ENCODE results near the gene MAPRE2.
A peak's percentile ranks its signal among the peaks of the same experiment; 100 is the strongest.

Gene MAPRE2

DNA sequence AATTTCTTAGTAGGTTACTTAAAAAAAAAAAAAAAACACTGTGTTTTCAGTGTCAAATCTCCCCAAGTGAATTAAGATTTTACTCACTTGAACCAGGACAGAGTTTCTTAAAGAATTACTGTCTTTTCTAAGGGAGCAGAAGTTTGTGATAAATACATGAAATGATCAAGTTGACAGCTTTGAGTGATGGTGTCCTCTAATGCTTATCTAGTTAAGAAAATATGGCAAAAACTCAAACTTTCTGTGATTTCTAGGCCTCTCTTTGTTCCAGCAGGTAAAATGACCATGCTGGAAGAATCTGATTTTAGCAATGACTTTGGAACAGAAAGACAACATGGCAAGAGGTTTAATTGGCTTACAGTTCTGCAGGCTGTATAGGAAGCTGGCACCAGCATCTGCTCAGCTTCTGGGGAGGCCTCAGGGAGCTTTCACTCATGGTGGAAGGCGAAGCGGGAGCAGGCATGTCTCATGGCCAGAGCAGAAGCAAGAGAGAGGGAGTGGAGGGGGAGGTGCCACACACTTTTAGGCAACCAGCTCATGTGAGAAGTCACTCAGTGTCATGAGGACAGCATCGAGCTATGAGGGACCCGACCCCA lies 6.6 kb downstream of the MAPRE2 start:
- Histone ChIP-seq H4K20me1 (ENCODE audit: insufficient read depth, low read length) (no peaks in the 10 kb centered on the region), H2AFZ (ENCODE audit: low read length) (no peak overlapping the region), H3K9me3 (replicated peaks; ENCODE audit: insufficient read depth, low read length) (no peaks in the 10 kb centered on the region), H3K4me2 (ENCODE audit: low read depth, low read length) (no peak overlapping the region), H3K9ac (ENCODE audit: low read length) (no peak overlapping the region), H3K4me3 (ENCODE audit: low read length) (no peak overlapping the region), H3K9me2 (replicated peaks; ENCODE audit: insufficient read depth, low read length) (no peaks in the 10 kb centered on the region), H3K27me3 (replicated peaks; ENCODE audit: insufficient read depth, low read length) (no peaks in the 10 kb centered on the region), H3F3A (ENCODE audit: insufficient read depth, low read length) (peaks cover 3% of the 10 kb centered on the region; the same call in 1 of the 2 replicates), H3K27ac (ENCODE audit: low read length) (no peak overlapping the region), H3K79me2 (ENCODE audit: low read length) (peaks cover 55% of the 10 kb centered on the region), H3K36me3 (replicated peaks; ENCODE audit: insufficient read depth, low read length) (no peaks in the 10 kb centered on the region), H3K4me1 (ENCODE audit: low read length) (peaks cover 22% of the 10 kb centered on the region)
- no peak for DNase-seq
- TF ChIP-seq EZH2 (optimal IDR thresholded peaks at IDR 0.05; ENCODE audit: low read depth, low read length) (no peak), EZH2phosphoT487 (IDR thresholded peaks at IDR 0.05; ENCODE audit: low read length) (no peak)
- TF ChIP-seq, protein P1, sequence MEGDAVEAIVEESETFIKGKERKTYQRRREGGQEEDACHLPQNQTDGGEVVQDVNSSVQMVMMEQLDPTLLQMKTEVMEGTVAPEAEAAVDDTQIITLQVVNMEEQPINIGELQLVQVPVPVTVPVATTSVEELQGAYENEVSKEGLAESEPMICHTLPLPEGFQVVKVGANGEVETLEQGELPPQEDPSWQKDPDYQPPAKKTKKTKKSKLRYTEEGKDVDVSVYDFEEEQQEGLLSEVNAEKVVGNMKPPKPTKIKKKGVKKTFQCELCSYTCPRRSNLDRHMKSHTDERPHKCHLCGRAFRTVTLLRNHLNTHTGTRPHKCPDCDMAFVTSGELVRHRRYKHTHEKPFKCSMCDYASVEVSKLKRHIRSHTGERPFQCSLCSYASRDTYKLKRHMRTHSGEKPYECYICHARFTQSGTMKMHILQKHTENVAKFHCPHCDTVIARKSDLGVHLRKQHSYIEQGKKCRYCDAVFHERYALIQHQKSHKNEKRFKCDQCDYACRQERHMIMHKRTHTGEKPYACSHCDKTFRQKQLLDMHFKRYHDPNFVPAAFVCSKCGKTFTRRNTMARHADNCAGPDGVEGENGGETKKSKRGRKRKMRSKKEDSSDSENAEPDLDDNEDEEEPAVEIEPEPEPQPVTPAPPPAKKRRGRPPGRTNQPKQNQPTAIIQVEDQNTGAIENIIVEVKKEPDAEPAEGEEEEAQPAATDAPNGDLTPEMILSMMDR (IDR thresholded peaks at IDR 0.05; ENCODE audit: low read length): no peak

DNA sequence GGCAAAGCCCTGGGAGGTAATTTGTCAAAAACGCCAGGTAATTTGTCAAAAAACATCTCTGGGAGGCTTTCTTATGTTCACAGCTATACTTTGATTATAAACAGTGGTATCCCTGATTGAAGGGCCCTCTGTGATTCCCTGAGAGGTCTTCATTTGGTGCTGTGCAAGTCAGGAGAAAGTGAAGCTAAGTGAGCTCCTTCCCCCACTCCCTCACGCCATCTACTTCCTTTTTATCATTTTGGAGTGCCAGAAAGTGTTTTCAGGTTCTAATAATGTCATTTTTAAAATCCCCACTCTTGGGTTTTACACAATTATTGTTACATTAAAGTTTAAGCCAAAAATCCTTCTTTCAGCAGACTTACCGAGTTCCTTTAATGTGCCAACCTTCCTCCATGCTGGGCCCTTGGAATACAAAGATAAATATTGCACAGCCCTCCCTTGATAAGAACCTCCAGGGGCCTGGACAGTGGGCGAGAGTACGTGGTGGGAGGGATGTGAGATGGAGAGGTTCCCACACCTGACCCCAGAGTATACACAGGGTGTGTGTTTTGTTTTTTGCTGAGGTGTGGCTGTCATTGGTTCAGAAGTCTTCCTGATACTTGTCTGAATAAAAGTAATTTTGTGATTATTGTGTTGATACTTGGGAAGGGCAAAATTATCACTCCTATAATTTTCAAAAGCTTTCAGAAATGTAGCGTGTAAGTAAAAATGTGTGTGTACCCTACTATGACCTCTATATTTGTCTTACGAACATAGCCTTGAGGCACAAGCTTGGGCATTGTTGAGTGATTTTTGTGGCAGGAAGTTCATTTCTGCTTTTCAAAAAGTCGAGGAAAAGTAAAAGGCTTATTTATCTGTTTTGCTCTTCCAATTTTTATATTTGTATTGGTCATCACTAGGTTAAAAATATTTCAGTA lies 8.2 kb downstream of the MAPRE2 start:
- Histone ChIP-seq H3K36me3 (replicated peaks; ENCODE audit: insufficient read depth, low read length) (no peaks in the 10 kb centered on the region), H3K4me3 (ENCODE audit: low read length) (no peak overlapping the region), H2AFZ (ENCODE audit: low read length) (no peak overlapping the region), H3K9me2 (replicated peaks; ENCODE audit: insufficient read depth, low read length) (no peaks in the 10 kb centered on the region), H3K4me1 (ENCODE audit: low read length) (peaks cover 16% of the 10 kb centered on the region), H3K27me3 (replicated peaks; ENCODE audit: insufficient read depth, low read length) (no peaks in the 10 kb centered on the region), H3K79me2 (ENCODE audit: low read length) (peaks cover 47% of the 10 kb centered on the region), H3F3A (ENCODE audit: insufficient read depth, low read length) (no peaks in the 10 kb centered on the region), H3K27ac (ENCODE audit: low read length) (no peak overlapping the region), H3K9me3 (replicated peaks; ENCODE audit: insufficient read depth, low read length) (no peaks in the 10 kb centered on the region), H4K20me1 (ENCODE audit: insufficient read depth, low read length) (no peaks in the 10 kb centered on the region), H3K9ac (ENCODE audit: low read length) (no peak overlapping the region), H3K4me2 (ENCODE audit: low read depth, low read length) (peak overlapping the region; percentile 26; the same call in 1 of the 2 replicates)
- TF ChIP-seq, protein P1 (IDR thresholded peaks at IDR 0.05; ENCODE audit: low read length): no peak
- no peak for TF ChIP-seq EZH2phosphoT487 (IDR thresholded peaks at IDR 0.05; ENCODE audit: low read length)
- no peak for TF ChIP-seq EZH2 (optimal IDR thresholded peaks at IDR 0.05; ENCODE audit: low read depth, low read length)
- no peak for DNase-seq

DNA sequence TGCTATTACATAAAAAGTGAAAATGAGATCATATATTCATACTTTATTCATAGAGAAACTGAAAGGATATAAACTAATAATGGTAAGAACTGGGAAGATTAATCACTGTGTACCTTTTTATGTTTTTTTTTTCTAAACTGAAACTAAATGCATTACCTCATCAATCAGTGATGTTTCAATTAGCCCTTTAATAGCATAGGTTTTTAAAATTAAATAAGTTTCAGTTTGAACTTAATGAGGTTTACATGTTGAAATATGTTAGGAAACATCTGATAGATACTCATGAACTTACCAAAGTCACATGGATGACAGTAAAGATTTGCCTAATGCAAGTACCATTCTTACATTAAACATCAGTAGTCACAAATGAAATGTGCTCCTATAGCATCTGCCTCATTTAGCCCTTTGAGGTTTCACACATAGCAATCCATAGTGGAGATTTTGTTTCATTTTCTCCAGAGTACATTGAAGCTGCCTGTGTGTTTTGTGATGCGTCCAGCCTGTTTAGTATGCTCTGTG lies 8.9 kb downstream of the MAPRE2 start:
- Histone ChIP-seq H3K9me3 (replicated peaks; ENCODE audit: insufficient read depth, low read length) (no peaks in the 10 kb centered on the region), H3K9me2 (replicated peaks; ENCODE audit: insufficient read depth, low read length) (no peaks in the 10 kb centered on the region), H3K27me3 (replicated peaks; ENCODE audit: insufficient read depth, low read length) (no peaks in the 10 kb centered on the region), H4K20me1 (ENCODE audit: insufficient read depth, low read length) (no peaks in the 10 kb centered on the region), H3K27ac (ENCODE audit: low read length) (no peak overlapping the region), H3K36me3 (replicated peaks; ENCODE audit: insufficient read depth, low read length) (no peaks in the 10 kb centered on the region), H3K4me1 (ENCODE audit: low read length) (peaks cover 16% of the 10 kb centered on the region), H3K79me2 (ENCODE audit: low read length) (peaks cover 43% of the 10 kb centered on the region), H2AFZ (ENCODE audit: low read length) (no peak overlapping the region), H3K4me3 (ENCODE audit: low read length) (no peak overlapping the region), H3F3A (ENCODE audit: insufficient read depth, low read length) (no peaks in the 10 kb centered on the region), H3K4me2 (ENCODE audit: low read depth, low read length) (peak overlapping the region; percentile 26; the same call in 1 of the 2 replicates), H3K9ac (ENCODE audit: low read length) (no peak overlapping the region)
- DNase-seq: no peak
- no peak for TF ChIP-seq EZH2 (optimal IDR thresholded peaks at IDR 0.05; ENCODE audit: low read depth, low read length)
- TF ChIP-seq EZH2phosphoT487 (IDR thresholded peaks at IDR 0.05; ENCODE audit: low read length): no peak
- TF ChIP-seq, protein P1 (IDR thresholded peaks at IDR 0.05; ENCODE audit: low read length): no peak
